ENCODE data around the gene MIB2. TPM values are rescaled to one million over a fixed set of nuclear protein-coding genes. Genes with fewer than 3 reads are reported as not detected.

MIB2 gene
- total RNA-seq, 1 donor from 2014 or later, result 88.7 TPM

DNA sequence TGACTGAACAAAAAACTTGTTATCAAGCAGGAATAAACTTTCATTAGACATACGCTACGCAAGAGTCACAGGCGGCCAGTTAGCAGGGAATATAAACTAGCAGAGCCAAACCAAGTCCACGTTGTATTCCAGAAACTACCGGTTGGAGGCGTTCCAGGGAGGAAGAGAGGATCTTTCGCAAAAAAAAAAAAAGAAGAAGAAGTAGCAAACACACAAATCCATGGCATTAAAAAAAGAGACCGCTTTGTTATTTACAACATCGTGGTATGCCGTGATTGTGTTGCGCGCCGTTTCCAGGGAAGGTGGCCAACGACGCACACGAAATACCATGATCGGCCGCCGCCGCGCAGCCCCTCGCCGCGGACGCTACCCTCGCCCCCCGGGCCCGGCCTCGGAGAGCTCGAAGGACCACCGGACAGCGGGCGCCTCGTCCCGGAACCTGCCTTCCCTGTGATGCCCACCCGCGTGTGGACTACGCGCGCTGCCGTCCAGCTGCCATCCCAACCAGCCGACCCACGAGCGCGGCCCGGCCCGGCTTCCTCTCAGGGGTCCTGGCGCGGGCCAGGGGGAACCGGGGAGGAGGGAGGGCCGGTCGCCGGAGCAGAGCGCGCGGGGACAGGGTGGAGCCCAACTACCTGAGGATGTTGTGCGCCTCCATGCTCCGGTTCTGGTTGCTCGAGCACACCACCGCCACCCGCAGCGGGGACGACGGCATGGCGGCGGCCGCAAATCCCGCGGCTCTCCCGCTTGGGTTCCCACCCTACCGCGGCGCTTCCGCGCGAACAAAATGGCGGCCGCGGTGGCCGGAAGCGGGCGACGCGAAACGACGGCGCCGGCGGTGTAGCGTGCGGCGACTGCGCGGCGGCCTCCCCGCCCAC is 41.2 kb upstream of the MIB2 start:
- H3K27ac ChIP-seq, result peak overlapping the region; percentile 99
- peak; percentile 14 for TF ChIP-seq CTCF (IDR thresholded peaks at IDR 0.05)
- no peaks in the 10 kb centered on the region for H3K27me3 ChIP-seq
- intact Hi-C loops (cut with DNase I), result no loop called here
- H3K36me3 ChIP-seq, result peaks cover 14% of the 10 kb centered on the region
- ATAC-seq, result peak; percentile 83
- peak; percentile 86 for DNase-seq
- H3K4me1 ChIP-seq, result peaks cover 29% of the 10 kb centered on the region
- peak overlapping the region; percentile 98 for H3K4me3 ChIP-seq
- no peaks in the 10 kb centered on the region for H3K9me3 ChIP-seq

- peak within 1 kb of the TSS; percentile 98 for H3K4me3 ChIP-seq
- H3K4me1 ChIP-seq, result peaks cover 20% of the 10 kb centered on the region
- H3K27ac ChIP-seq, result peak within 1 kb of the TSS; percentile 99
- DNase-seq (peak; percentile 96), ATAC-seq (peak; percentile 95)
- intact Hi-C loops (cut with DNase I), result no loop called here
- no peaks in the 10 kb centered on the region for H3K9me3 ChIP-seq
- no peak for TF ChIP-seq CTCF (IDR thresholded peaks at IDR 0.05)
- no peaks in the 10 kb centered on the region for H3K27me3 ChIP-seq
- peaks cover 9% of the 10 kb centered on the region for H3K36me3 ChIP-seq
Measured at GRCh38 chr1:1574721-1575537, 40.4 kb upstream of the MIB2 start, which contains the start of gene SSU72. TSS of gene SSU72 (minus strand) at chr1:1574863. CDS start at chr1:1574557, 306 bp downstream.

- Histone ChIP-seq H3K36me3 (no peaks in the 10 kb centered on the region), H3K4me3 (no peak overlapping the region), H3K27me3 (peaks cover 6% of the 10 kb centered on the region), H3K4me1 (peaks cover 14% of the 10 kb centered on the region), H3K9me3 (no peaks in the 10 kb centered on the region), H3K27ac (no peak overlapping the region)
- no peak for DNase-seq
- no peak for ATAC-seq
- TF ChIP-seq CTCF (IDR thresholded peaks at IDR 0.05), result no peak
- intact Hi-C loops (cut with DNase I), result no loop called here
Measured at GRCh38 chr1:1577367-1578011, 37.8 kb upstream of the MIB2 start.

DNA sequence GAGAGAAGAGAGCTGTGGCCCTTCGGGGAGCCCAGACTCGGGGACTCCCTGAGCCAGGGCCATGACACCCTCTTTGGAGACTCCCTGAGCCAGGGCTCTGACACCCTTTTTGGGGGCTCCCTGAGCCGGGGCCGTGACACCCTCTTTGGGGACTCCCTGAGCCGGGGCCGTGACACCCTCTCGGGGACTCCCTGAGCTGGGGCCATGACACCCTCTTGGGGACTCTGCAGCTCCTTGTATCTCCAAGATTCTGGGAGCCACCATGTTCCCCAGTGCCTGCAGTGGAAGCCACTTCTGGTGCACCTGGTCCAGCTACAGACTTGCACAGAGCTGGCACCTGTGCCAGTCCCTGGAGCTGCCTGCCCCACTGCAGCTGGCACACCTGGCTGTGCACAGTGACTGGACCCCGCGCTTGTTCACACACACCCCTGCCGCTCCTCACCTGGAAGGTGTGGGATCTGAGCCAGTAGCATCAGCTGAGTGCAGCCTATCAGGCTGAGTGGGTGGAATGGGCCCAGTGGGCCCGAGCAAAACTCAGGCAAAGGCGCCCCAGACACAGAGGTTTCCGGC is 36.8 kb upstream of the MIB2 start:
- H3K27me3 ChIP-seq, result peaks cover 6% of the 10 kb centered on the region
- no peak for ATAC-seq
- H3K9me3 ChIP-seq, result no peaks in the 10 kb centered on the region
- H3K27ac ChIP-seq, result no peak overlapping the region
- H3K4me1 ChIP-seq, result peaks cover 4% of the 10 kb centered on the region
- H3K4me3 ChIP-seq, result no peak overlapping the region
- H3K36me3 ChIP-seq, result no peaks in the 10 kb centered on the region
- no peak for TF ChIP-seq CTCF (IDR thresholded peaks at IDR 0.05)
- no peak for DNase-seq
- intact Hi-C loops (cut with DNase I), result no loop called here
